Forelimb muscle (tissue), 1 donor: ENCODE results near the gene TSHZ3. TPM values are rescaled to one million over a fixed set of nuclear protein-coding genes. Genes with fewer than 3 reads are reported as not detected.

Experiments
- DNase-seq: peaks from one replicate; pipeline ENCODE4 v3.0.0-alpha.2; 2013; ENCODE audit warnings: low read depth
- polyA plus RNA-seq: library from polyadenylated mRNA; unstranded; fragments of 120-200 nt; gene quantifications from one replicate; pipeline ENCODE4 v1.2.1, GENCODE V29; 2013; ENCODE audit not compliant: insufficient read length

TSHZ3 gene
- polyA plus RNA-seq, 1 donor = 15.2 TPM

DNA sequence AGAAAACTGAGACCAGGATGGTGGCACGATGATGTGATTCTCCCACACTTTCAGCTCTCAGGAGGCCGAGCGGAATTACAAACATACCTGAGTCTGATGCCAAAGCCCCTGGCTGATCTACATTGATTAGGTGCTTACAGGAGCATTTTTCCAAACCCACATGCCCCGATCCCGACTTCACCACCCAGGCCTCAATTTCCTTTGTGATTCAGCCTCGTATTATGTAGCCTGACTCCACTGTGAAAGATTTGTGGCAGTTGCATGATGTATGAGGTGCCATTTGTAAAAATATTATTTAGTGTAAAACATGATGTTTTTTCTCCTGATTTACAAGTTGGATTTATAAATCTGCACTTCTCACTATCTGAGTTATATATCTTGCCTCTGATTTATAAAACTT, 118.0 kb downstream of the TSHZ3 start:
- no peak for DNase-seq

DNA sequence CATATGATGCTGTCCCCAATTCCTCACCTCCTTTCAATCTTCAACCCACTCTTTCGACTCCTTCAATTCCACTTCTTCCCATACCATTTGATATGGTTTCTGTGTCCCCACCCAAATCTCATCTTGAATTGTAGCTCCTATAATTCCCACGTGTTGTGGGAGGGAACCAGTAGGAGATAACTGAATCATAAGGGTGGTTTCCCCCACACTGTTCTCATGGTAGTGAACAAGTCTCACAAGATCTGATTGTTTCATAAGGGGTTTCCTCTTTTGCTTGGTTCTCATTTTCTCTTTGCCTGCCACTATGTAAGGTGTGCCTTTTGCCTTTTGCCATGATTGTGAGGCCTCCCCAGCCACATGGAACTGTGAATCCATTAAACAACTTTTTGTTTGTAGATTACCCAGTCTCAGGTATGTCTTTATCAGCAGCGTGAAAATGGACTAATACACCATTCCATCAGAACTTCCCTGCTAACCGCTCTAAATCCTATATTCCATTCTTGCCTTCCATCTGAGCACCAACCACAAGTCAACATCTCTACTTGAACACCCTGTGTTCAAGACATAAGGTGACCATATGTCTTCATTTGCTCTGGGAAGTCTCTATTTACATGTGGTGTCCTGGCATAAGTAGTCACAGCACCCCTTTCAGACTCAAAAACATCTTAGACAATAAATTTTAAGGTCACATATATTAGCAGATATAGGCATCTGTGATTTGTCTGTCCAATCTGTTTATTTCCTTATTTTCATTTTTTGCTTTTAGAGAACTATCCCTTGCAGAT, 122.9 kb downstream of the TSHZ3 start:
- DNase-seq = no peak
